DMS 273 (cell line): ENCODE data around the gene RASSF5.
"Not testable (repeated sequence)": the region's sequence is repeated elsewhere in the genome, so short reads cannot be mapped to it uniquely, and the experiment has no call there.

Experiments
- DNase-seq: peaks from one replicate; lab custom pipeline; 2025; ENCODE audit not compliant: unreplicated experiment; lab: John Stamatoyannopoulos, UW

Gene RASSF5

GRCh38 chr1:206476058-206476457, 31.3 kb upstream of the RASSF5 start:
- no peak for DNase-seq

- no peak for DNase-seq
These were observed 30.7 kb upstream of the RASSF5 start for GRCh38 chr1:206476591-206476990.

- no peak for DNase-seq
These were observed 30.2 kb upstream of the RASSF5 start for GRCh38 chr1:206477110-206477509.

GRCh38 chr1:206477581-206478380, 29.6 kb upstream of the RASSF5 start:
- no peak for DNase-seq

- no peak for DNase-seq
These were observed 28.6 kb upstream of the RASSF5 start for GRCh38 chr1:206478746-206479145.

- peak; percentile 89 for DNase-seq
These were observed 27.9 kb upstream of the RASSF5 start for GRCh38 chr1:206479183-206480125.

GRCh38 chr1:206480211-206480610, 27.1 kb upstream of the RASSF5 start:
- DNase-seq = no peak

GRCh38 chr1:206482611-206483010, 24.7 kb upstream of the RASSF5 start:
- no peak for DNase-seq

- DNase-seq = not testable (repeated sequence)
These were observed 23.5 kb upstream of the RASSF5 start for GRCh38 chr1:206483864-206484263.

GRCh38 chr1:206484901-206485300, 22.4 kb upstream of the RASSF5 start:
- no peak for DNase-seq

GRCh38 chr1:206486995-206487788, 20.1 kb upstream of the RASSF5 start:
- DNase-seq = no peak

GRCh38 chr1:206487970-206488369, 19.4 kb upstream of the RASSF5 start:
- DNase-seq = no peak

GRCh38 chr1:206488466-206488865, 18.9 kb upstream of the RASSF5 start:
- no peak for DNase-seq

GRCh38 chr1:206489980-206490770, 17.2 kb upstream of the RASSF5 start:
- DNase-seq = peak; percentile 91

GRCh38 chr1:206490771-206491405, 16.4 kb upstream of the RASSF5 start:
- no peak for DNase-seq

GRCh38 chr1:206491616-206492015, 15.7 kb upstream of the RASSF5 start:
- DNase-seq = no peak

- no peak for DNase-seq
These were observed 14.7 kb upstream of the RASSF5 start for GRCh38 chr1:206492589-206492988.

GRCh38 chr1:206493279-206493678, 14.1 kb upstream of the RASSF5 start:
- DNase-seq = no peak

GRCh38 chr1:206495011-206495461, 12.3 kb upstream of the RASSF5 start:
- no peak for DNase-seq
